ENCODE measurements around the gene PTP4A1.
A peak's percentile ranks its signal among the peaks of the same experiment; 100 is the strongest.
"Not testable (repeated sequence)": the region's sequence is repeated elsewhere in the genome, so short reads cannot be mapped to it uniquely, and the experiment has no call there.

The PTP4A1 gene

GRCh38 chr6:63584566-63584965 is 12.3 kb downstream of the PTP4A1 start:
- no peak for DNase-seq

GRCh38 chr6:63585652-63586051 is 13.4 kb downstream of the PTP4A1 start:
- not testable (repeated sequence) for DNase-seq

DNA sequence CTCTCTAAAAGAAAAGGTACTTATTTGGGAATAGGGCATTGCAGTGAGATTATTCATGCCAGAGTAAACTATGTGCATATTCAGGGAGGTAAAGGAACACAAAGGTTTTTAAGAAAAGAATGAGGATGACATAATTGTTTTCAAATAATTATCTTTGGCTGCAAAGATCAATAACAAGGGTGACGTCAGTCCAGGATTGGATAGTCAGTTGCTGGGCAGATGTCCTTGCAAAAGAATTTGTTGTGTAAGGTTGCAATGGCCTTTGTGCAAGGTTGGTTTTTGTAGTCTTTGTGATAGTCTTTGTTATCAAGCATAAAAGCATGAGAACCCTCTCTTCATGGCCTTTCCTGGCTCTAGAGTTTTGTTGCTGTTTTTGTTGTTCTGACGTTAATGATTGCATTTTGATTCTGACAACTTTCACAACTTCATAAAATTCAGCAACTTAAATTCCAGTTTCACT is 17.7 kb downstream of the PTP4A1 start:
- no peak for DNase-seq

- no peak for DNase-seq
Measured at GRCh38 chr6:63592886-63593285, 20.6 kb downstream of the PTP4A1 start.

- DNase-seq, result no peak
Measured at GRCh38 chr6:63597141-63598048, 25.1 kb downstream of the PTP4A1 start.

DNA sequence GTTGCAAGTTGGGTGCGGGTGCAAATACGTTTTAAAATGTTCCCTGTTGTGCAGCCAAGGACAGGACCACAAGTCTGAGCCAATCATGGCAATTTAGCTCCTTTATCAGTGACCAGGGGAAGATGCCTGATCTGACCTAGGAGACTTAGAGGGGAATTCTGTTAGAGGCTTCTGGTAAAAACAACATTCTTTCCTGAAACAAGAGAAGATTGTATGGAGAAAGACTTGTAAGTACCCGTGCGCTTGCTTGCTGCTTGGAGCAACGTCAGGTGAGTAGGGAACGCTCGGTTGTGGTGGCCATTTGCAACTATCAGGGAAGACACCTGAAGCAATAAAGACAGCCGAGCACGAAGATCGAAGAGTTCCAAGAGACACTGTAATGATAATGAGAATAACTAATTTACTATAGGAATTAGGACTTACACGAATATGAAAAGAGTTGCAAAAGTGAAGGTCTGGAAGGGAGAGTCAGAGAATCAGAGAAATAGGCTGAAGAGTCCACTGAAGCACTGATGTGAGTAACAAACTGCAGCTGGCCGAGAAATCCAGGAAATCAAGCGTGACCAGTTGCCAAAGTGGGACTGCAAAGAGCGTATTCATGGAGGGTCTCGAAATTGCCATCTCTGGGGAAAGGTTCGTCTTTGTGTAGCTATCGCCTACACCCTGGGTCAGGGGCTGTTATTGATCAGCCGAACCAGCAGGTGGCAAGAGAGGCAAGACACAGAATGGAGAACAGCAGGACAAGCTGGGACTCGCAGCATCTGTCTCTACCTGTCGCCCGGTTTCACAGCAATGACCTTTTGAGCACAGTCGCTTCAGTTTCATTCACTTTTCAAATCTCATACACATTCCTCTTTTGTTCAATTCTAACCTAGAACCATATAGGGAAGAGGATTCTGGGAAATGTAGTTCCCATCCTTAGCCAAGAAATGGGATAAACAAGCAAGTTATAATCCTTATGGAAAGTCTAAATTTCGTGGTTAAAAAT is 26.1 kb downstream of the PTP4A1 start:
- DNase-seq, result peak; percentile 80

DNA sequence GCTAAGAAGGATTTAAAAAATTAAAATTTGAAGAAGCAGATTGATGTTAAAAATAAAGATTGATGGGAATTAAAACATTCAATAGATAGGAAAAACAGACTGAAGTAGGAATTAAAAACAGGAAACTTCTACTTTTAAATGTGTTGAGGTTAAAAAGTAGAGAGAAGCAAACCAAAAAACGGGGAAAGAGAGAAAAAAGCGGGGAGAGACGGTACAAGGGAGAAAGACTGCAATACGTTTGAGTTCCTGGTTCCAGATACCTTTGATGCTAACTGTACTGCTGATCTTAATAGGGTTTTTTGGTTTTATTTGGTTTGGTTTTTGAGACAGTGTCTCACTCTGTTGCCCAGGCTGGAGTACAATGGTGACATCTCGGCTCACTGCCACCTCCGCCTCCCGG is 27.0 kb downstream of the PTP4A1 start:
- no peak for DNase-seq

- no peak for DNase-seq
Measured at GRCh38 chr6:63600136-63600535, 27.9 kb downstream of the PTP4A1 start.

DNA sequence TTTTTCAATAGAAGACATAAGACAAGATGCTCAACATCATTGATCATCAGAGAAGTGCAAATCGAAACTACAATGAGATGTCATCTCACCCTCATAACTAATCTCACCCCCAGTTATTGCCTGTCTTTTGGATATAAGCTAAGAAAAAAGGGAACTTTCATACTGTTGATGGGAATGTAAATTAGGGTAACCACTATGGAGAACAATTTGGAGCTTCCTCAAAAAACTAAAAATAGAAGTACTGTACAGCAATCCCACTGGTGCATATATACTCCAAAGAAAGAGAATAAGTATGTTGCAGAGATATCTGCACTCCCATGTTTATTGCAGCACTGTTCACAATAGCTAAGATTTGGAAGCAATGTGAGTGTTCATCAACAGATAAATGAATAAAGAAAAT is 37.0 kb downstream of the PTP4A1 start:
- DNase-seq, result no peak

DNA sequence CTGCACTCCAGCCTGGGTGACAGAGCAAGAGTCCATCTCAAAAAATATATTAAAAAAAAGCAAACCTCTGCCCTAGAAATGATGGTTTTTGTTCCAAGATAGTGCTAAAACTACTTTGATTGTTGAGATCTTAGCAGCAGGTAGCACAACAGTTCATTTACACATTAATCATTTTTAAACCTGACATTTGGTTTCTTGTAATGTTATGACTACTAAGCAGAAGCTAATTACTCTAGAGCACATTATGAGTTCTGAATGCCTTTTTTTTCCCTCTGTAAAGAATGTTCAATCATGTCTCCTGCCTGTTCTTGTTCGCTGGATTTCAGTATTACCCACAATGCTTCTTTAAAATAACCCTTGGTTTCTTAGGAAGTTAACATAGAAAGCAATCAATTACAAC is 38.7 kb downstream of the PTP4A1 start:
- DNase-seq, result no peak

GRCh38 chr6:63611560-63611959 is 39.3 kb downstream of the PTP4A1 start:
- no peak for DNase-seq

- DNase-seq, result no peak
Measured at GRCh38 chr6:63615590-63615989, 43.3 kb downstream of the PTP4A1 start.
